Fibroblast of villous mesenchyme (primary cell): ENCODE results near the gene CDH12. TPM values are rescaled to one million over a fixed set of nuclear protein-coding genes. Genes with fewer than 3 reads are reported as not detected.
A peak's percentile ranks its signal among the peaks of the same experiment; 100 is the strongest.

Experiments
- DNase-seq: peaks from one replicate; pipeline ENCODE4 v3.0.0-alpha.2; 2010; ENCODE audit warnings: low read depth
- H3K4me3 ChIP-seq: 2 replicates; pipeline ENCODE4 v1.5.1; 2011; ENCODE audit warnings: low read depth, mild to moderate bottlenecking, low read length
- CTCF ChIP-seq: IDR thresholded peaks from 2 replicates; pipeline ENCODE4 v1.5.1; 2012; ENCODE audit warnings: low read depth, mild to moderate bottlenecking, low read length; ENCODE audit not compliant: insufficient read depth
- total RNA-seq: library from RNA; depleted of rRNA; stranded (reverse); fragments of >200 nt; gene quantifications from 2 replicates; pipeline ENCODE4 v1.2.3, GENCODE V29; 2012

The CDH12 gene
- total RNA-seq, result not detected in 2 replicates

GRCh38 chr5:22852807-22853660, at the start of gene CDH12:
Gene CDH12 (minus strand): TSS chr5:22853344.
- H3K4me3 ChIP-seq, result peak within 1 kb of the TSS; percentile 32
- DNase-seq, result no peak
- TF ChIP-seq CTCF, result no peak

GRCh38 chr5:22901885-22902284, 48.7 kb upstream of the CDH12 start:
- no peak overlapping the region for H3K4me3 ChIP-seq
- DNase-seq, result no peak
- no peak for TF ChIP-seq CTCF

GRCh38 chr5:22900801-22901310, 47.7 kb upstream of the CDH12 start:
- H3K4me3 ChIP-seq, result no peak overlapping the region
- TF ChIP-seq CTCF, result no peak
- DNase-seq, result no peak

DNA sequence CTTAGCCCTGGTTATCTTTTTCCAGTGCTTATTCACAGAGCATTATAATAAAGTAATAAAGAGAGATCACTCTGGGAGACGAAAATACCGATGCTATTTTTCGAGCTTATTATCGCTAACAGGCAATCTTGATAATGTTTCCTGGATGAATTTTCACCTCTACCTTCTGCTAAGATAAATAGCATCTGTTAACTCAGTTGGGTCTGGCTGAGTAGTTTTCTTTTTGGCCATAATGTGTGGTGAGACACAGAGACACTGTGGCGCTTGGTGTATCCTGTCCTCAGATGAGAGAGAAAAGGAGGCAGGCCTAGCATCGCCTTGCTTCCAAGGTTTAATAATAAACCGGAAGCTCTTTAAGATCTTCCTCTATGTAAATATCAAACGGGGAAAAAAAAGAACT, 46.2 kb upstream of the CDH12 start:
- DNase-seq, result no peak
- no peak for TF ChIP-seq CTCF
- no peak overlapping the region for H3K4me3 ChIP-seq

DNA sequence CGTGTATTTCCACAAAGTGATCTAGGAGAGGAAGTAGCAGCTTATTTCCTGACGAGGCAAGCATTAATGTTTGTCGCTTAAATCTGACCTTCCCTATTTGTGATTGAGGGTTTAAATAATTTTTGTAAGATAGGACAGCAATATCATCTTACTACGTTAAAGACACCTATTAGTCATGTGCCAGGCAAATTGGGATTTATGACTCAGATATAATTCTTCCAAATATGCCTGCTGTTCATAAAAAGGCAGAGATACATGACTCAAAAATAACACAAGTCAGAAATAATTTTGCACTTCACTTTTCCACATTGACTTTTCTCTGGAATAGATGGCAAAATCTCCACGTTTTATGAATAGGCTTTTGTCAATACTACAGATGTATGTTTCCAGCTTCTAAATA, 43.0 kb upstream of the CDH12 start:
- DNase-seq, result no peak
- no peak overlapping the region for H3K4me3 ChIP-seq
- TF ChIP-seq CTCF, result no peak

GRCh38 chr5:22892441-22892840, 39.3 kb upstream of the CDH12 start:
- TF ChIP-seq CTCF, result no peak
- no peak overlapping the region for H3K4me3 ChIP-seq
- peak; percentile 53 for DNase-seq

DNA sequence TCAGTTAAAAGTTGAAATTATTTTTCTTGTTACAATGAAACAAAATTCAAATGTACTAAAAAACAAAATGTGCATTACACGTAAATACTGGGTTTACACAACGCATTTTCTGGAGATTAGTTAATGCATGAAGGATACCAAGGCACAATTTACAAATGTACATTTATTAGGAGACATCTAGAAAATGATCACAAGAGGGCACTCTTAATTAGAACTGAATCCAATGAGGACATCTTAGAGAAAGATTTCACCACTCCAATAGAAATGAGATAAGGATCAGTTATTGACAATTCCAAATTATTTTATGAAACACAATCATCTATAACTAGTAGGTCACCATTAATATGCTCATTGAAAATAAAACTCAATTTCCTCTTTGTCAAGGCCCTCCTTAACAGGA, 36.6 kb upstream of the CDH12 start:
- no peak for DNase-seq

More for the DNA sequence above, 36.6 kb upstream of the CDH12 start:
- H3K4me3 ChIP-seq, result no peak overlapping the region
- no peak for TF ChIP-seq CTCF
